PC-3 (cell line): ENCODE data around the gene TIPRL.

ENCODE experiments used
- EZH2 ChIP-seq: fragments of 300-600 bp; sonication (generic); IDR thresholded peaks from one replicate; pipeline ENCODE4 v1.6.1; 2017; ENCODE audit warnings: antibody characterized with exemption, mild to moderate bottlenecking, low read length; ENCODE audit not compliant: unreplicated experiment
- EZH2phosphoT487 ChIP-seq: fragments of 300-600 bp; sonication (generic); IDR thresholded peaks from 2 replicates; pipeline ENCODE4 v1.6.1; 2018; ENCODE audit warnings: mild to moderate bottlenecking, antibody characterized with exemption, low read length, borderline replicate concordance
- TF ChIP-seq, protein P1 (sequence below): fragments of 300-600 bp; sonication (generic); conservative IDR thresholded peaks from 2 replicates; pipeline ENCODE4 v1.5.1; 2017; ENCODE audit warnings: antibody characterized with exemption, low read depth, mild to moderate bottlenecking, low read length

DNA sequence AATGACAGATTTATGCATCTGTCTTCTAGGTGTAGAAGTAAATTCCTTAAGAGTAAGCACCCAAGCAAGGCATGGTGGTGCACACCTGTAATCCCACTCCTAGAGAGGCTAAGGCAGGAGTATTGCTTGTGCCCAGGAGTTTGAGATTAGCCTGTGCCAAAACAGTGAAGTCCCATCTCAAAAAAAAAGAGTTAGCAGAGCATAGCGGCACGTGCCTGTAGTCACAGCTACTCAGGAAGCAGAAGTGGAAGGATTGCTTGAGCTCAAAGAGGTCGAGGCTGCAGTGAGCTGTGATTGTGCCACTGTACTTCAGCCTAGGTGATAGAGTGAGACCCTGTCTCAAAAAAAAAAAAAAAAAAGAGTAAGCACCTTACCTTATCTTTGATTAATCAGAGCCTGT, 15.1 kb upstream of the TIPRL start:
- TF ChIP-seq, protein P1, sequence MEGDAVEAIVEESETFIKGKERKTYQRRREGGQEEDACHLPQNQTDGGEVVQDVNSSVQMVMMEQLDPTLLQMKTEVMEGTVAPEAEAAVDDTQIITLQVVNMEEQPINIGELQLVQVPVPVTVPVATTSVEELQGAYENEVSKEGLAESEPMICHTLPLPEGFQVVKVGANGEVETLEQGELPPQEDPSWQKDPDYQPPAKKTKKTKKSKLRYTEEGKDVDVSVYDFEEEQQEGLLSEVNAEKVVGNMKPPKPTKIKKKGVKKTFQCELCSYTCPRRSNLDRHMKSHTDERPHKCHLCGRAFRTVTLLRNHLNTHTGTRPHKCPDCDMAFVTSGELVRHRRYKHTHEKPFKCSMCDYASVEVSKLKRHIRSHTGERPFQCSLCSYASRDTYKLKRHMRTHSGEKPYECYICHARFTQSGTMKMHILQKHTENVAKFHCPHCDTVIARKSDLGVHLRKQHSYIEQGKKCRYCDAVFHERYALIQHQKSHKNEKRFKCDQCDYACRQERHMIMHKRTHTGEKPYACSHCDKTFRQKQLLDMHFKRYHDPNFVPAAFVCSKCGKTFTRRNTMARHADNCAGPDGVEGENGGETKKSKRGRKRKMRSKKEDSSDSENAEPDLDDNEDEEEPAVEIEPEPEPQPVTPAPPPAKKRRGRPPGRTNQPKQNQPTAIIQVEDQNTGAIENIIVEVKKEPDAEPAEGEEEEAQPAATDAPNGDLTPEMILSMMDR: no peak
- TF ChIP-seq EZH2 (no peak), EZH2phosphoT487 (no peak)
